Lower lobe of right lung (tissue), 2 donors: ENCODE measurements around the gene KCNIP3. TPM values are rescaled to one million over a fixed set of nuclear protein-coding genes. Genes with fewer than 3 reads are reported as not detected.
"Not testable (repeated sequence)": the region's sequence is repeated elsewhere in the genome, so short reads cannot be mapped to it uniquely, and the experiment has no call there.

Source experiments
- ATAC-seq, 2 donors: fragments of 200-7000 bp; cut with Tn5 transposase; one replicate each; pipeline ENCODE4 v1.9.1; 2020 to 2022; ENCODE audit warnings: mild to moderate bottlenecking in 2 of 2, moderate library complexity in 2 of 2
- DNase-seq: peaks from one replicate; pipeline ENCODE4 v3.0.0-alpha.2; 2020
- H3K27ac ChIP-seq: fragments of 200-600 bp; one replicate; pipeline ENCODE4 v1.8.0; 2022
- H3K27me3 ChIP-seq: fragments of 200-600 bp; one replicate; pipeline ENCODE4 v1.8.0; 2022; ENCODE audit warnings: low read depth
- H3K36me3 ChIP-seq: fragments of 200-600 bp; one replicate; pipeline ENCODE4 v1.8.0; 2022; ENCODE audit warnings: mild to moderate bottlenecking
- H3K4me1 ChIP-seq: fragments of 200-600 bp; one replicate; pipeline ENCODE4 v1.8.0; 2022
- H3K4me3 ChIP-seq: fragments of 200-600 bp; one replicate; pipeline ENCODE4 v1.8.0; 2022; ENCODE audit warnings: mild to moderate bottlenecking
- H3K9me3 ChIP-seq: fragments of 200-600 bp; one replicate; pipeline ENCODE4 v1.8.0; 2022
- intact Hi-C: fragments of 100-400 bp; cut with DNase I; formaldehyde crosslinking; loops from one replicate; pipeline ENCODE4 v1.11.0; 2022
- total RNA-seq: library from RNA; stranded (reverse); fragmentation: NEBNext Ultra II Directional; extraction: Animal tissue kit (Norgen Biotek cat#: 25700); gene quantifications from one replicate; pipeline ENCODE4 v1.2.1, GENCODE V29; 2021
- TF ChIP-seq, protein P1 (sequence below): fragments of 200-600 bp; IDR thresholded peaks from one replicate; pipeline ENCODE4 v1.8.0; 2022; ENCODE audit warnings: antibody characterized with exemption, mild to moderate bottlenecking
- donor health status: DM: no; HTN: yes; CAD: no; lungs with severe emphysema.

The KCNIP3 gene
- total RNA-seq, 1 donor from 2014 or later, result 2.6 TPM

DNA sequence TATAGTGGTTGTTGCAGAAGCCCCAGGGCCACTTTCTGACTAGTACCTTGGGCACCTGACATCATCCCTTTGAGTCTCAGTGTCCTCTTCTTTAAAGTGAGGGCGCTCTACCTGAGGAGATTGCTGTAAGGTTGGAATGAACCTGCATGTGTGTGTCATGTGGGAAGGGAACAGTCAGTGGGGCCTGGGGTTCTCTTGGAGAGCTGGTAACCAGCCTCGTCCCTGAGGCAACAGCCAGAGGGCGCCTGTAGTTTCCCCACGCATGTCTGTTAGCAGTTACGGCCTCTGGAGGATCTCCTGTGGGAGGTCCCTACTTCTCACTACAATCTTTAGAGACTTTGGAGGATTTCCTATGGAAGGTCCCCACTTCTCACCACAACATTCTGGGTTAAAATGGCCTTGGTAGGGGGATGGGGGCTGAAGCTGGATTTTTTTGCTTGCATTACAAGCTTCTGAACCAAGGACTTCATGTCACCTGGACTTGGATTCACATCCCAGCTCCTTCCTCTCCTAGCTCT, 106.1 kb downstream of the KCNIP3 start:
- H3K9me3 ChIP-seq, intact Hi-C loops: not testable (repeated sequence)
- H3K27ac ChIP-seq, result peak overlapping the region; percentile 94

DNA sequence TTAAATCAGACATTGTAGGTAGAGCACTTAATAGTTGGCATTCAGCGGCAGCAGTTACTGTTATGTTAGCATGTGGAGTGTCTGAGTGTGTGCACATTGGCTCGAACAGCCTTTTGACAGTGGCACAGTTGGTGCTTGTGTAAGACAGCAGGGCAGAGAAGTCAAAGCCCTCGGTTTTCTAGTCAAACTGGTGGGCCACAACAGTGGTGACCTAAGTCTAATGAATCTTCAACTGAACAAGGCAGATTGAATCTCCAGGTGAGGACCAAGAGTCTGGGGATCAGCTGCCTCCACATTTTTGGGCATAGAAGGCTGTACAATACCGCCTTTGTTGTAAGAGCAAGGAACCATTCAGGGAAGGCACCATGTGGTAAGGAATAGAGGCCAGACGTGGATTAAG, 106.7 kb downstream of the KCNIP3 start:
- Histone ChIP-seq H3K36me3 (peaks cover 10% of the 10 kb centered on the region), H3K4me1 (peaks cover 17% of the 10 kb centered on the region)
- ATAC-seq, intact Hi-C loops, H3K9me3 ChIP-seq, H3K4me3 ChIP-seq, DNase-seq, H3K27me3 ChIP-seq, H3K27ac ChIP-seq: not testable (repeated sequence)

More for the DNA sequence above, 106.1 kb downstream of the KCNIP3 start:
- peak overlapping the region; percentile 94 for H3K4me3 ChIP-seq
- H3K27me3 ChIP-seq, DNase-seq: not testable (repeated sequence)
- TF ChIP-seq, protein P1, sequence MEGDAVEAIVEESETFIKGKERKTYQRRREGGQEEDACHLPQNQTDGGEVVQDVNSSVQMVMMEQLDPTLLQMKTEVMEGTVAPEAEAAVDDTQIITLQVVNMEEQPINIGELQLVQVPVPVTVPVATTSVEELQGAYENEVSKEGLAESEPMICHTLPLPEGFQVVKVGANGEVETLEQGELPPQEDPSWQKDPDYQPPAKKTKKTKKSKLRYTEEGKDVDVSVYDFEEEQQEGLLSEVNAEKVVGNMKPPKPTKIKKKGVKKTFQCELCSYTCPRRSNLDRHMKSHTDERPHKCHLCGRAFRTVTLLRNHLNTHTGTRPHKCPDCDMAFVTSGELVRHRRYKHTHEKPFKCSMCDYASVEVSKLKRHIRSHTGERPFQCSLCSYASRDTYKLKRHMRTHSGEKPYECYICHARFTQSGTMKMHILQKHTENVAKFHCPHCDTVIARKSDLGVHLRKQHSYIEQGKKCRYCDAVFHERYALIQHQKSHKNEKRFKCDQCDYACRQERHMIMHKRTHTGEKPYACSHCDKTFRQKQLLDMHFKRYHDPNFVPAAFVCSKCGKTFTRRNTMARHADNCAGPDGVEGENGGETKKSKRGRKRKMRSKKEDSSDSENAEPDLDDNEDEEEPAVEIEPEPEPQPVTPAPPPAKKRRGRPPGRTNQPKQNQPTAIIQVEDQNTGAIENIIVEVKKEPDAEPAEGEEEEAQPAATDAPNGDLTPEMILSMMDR, result peak; percentile 30
- peak; percentile 67 to 74 for ATAC-seq
- H3K4me1 ChIP-seq, result peaks cover 17% of the 10 kb centered on the region
- peaks cover 10% of the 10 kb centered on the region for H3K36me3 ChIP-seq

DNA sequence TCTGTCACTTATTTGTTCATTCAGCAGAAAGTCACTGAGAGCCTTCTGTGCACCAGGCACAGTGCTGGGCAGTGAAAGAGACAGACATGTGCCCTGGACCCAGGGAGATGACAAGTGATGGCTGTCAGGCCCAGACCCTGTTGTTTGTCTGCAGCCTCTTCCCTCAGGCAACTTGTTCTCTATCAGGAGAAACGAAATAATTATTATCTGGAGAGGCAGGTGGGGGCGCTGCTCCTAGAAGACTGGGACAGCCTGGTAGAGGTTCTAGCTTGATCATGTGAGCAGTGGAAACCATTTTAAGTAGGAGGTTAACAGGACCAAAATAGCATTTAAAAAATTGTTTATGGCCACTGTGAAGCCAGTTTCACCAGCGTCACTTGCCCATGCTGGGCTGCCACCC, 107.5 kb downstream of the KCNIP3 start:
- H3K9me3 ChIP-seq, H3K4me3 ChIP-seq, H3K27me3 ChIP-seq, ATAC-seq, intact Hi-C loops, H3K27ac ChIP-seq, DNase-seq: not testable (repeated sequence)
- Histone ChIP-seq H3K4me1 (peaks cover 17% of the 10 kb centered on the region), H3K36me3 (peaks cover 10% of the 10 kb centered on the region)

DNA sequence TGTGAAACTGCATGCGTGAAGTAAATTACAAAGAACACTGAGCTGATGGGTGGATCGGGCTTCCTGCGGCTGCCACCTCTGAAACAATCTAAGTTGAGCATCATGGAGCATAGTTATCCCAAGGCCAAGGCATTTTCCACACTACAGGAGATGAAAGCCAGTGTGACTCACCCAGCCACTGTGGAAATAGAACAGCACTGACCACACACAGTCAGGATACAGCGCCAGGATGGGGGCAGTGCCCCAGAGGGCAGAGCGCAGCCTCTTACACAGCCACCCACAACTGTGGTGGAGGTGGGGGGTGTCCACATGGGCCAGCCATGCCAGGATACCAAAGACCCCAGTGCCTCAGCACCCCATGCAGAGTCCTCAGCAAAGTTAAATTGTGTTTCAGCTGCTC, 114.1 kb downstream of the KCNIP3 start:
- H3K27ac ChIP-seq, intact Hi-C loops, H3K9me3 ChIP-seq, H3K27me3 ChIP-seq, H3K4me3 ChIP-seq, H3K4me1 ChIP-seq, DNase-seq, ATAC-seq: not testable (repeated sequence)
- H3K36me3 ChIP-seq, result peaks cover 13% of the 10 kb centered on the region

DNA sequence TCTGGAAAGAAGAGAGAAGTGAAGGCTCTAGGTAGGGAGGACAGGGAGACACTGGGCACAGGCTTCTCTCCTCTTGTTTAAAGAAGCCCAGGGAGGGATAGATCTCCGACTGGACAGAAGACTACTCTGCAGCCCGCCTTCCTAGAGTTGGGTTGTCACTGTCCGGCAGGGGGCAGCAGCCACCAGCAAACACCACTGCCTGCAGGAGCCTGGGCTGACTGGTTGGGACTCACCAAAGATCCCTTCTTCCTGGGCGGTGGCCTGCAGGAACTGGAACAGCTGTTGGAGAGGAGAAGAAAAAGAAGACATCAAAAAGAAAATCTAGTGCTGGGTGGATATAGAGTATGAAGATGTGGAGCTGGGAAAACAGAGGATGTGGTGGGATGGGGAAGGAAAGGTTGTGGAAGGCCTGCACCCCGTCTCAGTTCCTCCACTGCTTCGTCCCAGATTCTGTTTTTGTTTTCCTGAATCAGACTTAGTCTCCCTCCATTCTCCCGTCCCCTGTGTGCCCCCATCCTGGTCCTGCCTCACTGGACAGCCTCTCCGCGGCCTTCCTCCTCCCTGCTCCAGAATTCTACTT, 117.0 kb downstream of the KCNIP3 start:
- ATAC-seq, result peak; percentile 90 to 95
- H3K4me3 ChIP-seq, H3K36me3 ChIP-seq, H3K9me3 ChIP-seq, H3K27ac ChIP-seq, H3K4me1 ChIP-seq, intact Hi-C loops, H3K27me3 ChIP-seq: not testable (repeated sequence)
- TF ChIP-seq, protein P1, result peak; percentile 84
- peak; percentile 81 for DNase-seq

DNA sequence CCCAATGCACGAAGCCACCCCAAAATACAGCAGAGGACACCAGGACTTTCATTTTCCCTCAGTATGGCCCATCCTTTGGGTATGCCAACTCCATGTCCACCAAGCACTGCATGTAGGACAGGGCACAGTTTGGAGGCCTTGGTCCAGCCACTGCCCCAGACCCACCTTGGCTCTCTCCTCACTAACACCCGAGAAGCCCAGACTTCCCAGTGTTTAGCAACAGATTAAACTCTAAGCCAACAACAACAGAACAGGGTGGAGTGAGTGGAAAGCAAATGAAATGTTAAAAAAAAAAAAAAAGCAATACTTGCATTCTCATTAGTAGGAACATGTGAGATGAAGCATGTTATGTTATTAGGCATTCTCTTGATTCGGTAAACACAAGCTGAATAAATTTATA, 118.0 kb downstream of the KCNIP3 start:
- DNase-seq, H3K4me1 ChIP-seq, H3K36me3 ChIP-seq, H3K27ac ChIP-seq, H3K4me3 ChIP-seq, H3K9me3 ChIP-seq, H3K27me3 ChIP-seq, intact Hi-C loops, ATAC-seq: not testable (repeated sequence)

DNA sequence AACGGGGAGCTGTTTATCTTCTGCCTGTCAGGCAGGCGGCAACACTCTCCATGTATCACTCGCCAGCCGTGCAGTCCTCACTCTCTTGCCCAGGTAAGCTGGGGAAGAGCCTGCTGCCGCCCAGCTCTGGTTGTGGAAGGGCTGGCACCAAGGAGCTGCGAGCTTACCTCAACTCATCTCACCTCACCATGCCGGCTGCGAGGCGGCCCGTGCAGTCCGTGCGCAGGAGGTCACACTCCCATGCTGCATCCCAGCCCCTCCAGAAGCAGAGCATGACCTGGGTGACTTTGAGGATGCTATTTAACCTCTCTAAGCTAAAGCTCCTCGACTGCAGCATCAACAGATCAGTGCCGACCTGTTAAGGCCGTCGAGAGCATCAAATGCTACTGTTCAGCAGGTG, 118.4 kb downstream of the KCNIP3 start:
- H3K36me3 ChIP-seq, H3K9me3 ChIP-seq, ATAC-seq, DNase-seq, H3K27me3 ChIP-seq, H3K27ac ChIP-seq, H3K4me3 ChIP-seq, H3K4me1 ChIP-seq, intact Hi-C loops: not testable (repeated sequence)

DNA sequence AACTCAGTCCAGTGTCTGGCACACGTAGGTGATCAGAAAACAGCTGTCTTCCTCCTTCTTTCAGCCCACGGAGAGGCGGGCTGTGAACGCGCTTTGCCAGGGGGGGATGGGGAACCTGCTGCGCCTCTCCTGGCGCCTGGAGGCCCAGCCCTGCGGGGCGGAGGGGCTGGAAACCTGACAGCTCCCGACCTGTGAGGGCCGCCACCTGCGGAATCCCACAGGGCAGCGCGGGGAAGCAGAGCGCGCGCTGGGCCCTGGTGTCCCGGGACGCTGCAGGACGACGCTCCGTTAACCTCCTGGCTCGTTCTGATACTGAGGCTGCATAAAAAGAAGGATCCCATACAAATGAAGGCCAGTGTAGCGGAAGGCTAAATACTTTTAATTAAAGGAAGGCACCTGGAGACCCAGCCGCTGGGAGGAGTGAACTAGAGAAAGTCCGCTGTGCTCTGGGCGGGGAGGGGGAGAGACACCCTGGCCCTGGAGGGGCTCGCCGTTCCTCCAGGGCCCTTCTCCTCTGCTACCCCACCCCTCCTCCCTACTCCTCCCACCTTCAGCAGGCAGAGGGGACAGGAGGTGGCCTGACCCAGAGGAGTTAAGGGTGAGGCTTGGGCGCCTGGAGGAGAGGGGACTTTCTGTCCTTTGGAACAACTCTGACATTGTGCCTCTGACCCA, 130.2 kb downstream of the KCNIP3 start:
- H3K36me3 ChIP-seq, H3K27me3 ChIP-seq, DNase-seq, H3K4me3 ChIP-seq, ATAC-seq, H3K9me3 ChIP-seq, H3K27ac ChIP-seq, intact Hi-C loops, H3K4me1 ChIP-seq: not testable (repeated sequence)

DNA sequence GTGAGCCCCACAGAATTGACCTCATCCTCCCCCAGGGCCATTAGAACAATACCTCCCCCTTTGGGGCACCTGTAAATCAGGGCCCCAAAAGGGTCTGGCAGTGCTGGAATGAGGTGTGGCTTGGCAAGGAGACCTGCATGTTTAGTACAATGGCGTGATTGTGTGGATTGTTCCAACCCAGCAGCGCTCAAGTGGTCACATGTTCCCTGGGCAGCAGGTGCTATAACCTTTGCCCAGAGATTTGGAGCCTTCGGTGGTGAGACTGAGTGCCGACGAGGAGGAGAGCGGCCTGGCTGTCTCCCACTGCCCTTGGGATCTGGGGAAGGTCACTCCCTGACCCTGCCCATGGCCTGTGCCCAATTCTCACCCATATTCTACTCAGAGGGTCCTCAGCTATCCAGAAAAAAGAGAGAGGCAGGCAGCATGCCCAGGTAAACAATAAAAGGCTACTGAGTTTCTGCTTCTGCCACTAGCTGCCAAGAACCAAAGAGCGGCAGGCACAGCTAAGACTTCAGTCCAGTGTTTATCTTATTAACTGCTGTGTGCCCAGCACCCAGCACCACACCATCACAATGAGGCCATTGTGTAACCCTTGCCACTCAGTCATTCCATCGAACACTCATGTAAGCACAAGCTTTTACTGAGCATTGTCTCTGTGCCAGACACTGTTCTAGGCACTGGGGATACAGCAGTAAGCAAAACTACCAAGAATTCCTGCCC, 132.8 kb downstream of the KCNIP3 start:
- DNase-seq, intact Hi-C loops, H3K4me1 ChIP-seq, H3K27me3 ChIP-seq, H3K9me3 ChIP-seq, H3K36me3 ChIP-seq, H3K4me3 ChIP-seq, H3K27ac ChIP-seq: not testable (repeated sequence)
- peak; percentile 80 for ATAC-seq

DNA sequence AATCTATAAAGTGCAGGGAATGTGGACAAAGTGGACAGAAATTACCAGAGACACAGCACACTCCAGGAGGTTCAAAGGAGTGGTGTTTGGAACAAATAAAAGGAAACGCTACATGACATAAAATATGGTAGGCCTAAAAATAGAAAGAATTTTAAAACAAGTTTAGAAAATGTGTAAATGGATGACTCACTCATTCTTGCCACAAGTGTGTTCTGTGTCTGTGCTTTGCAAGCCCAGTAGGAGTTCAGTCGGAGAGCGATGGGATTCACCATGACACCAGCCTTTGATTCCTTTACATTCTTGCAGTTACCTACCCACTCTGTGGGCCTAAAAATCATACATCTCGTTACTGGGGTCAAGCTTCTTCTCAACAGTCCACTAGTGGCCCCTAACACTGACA, 136.2 kb downstream of the KCNIP3 start:
- H3K27ac ChIP-seq, H3K4me3 ChIP-seq, DNase-seq, H3K36me3 ChIP-seq, intact Hi-C loops, H3K9me3 ChIP-seq, H3K27me3 ChIP-seq, ATAC-seq, H3K4me1 ChIP-seq: not testable (repeated sequence)

DNA sequence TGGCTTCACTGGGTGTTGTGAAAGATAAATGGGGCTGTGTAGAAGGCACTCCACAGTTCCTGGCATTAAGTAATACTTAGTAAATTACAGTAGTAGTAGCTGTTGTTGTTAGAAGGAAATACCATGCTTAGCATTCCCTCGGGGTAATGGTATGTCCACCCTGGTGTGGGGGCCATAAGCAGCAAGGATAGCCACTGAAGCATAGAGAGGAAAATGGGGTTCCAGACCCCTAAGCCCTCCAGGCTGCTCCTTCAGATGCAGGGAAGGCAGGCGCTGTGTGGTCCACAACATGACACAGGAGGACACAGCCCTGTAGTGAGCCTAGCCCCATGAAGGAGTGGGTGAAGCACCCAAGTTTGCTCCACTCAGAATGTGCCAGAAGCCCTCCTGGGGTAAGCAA, 136.8 kb downstream of the KCNIP3 start:
- H3K27me3 ChIP-seq, DNase-seq, H3K36me3 ChIP-seq, ATAC-seq, H3K4me1 ChIP-seq, intact Hi-C loops, H3K9me3 ChIP-seq, H3K4me3 ChIP-seq: not testable (repeated sequence)
- H3K27ac ChIP-seq, result peak overlapping the region; percentile 56
